K562 (cell line): ENCODE measurements around the gene HSD17B12. TPM values are rescaled to one million over a fixed set of nuclear protein-coding genes. Genes with fewer than 3 reads are reported as not detected.

Source experiments
- SMC3 ChIP-seq: conservative IDR thresholded peaks from 2 replicates; pipeline ENCODE4 v1.6.1; 2011; ENCODE audit warnings: low read depth, low read length, improper control_type of control experiment; ENCODE audit not compliant: insufficient read depth
- polyA plus RNA-seq, 8 experiments: library from polyadenylated mRNA; depleted of rRNA in 4 of 8; stranded (reverse) in 5 of 8; unstranded in 3 of 8; fragments of >200 nt; fragmentation: Nextera tagmentation in 2 of 8; fragmentation: Illumina TruSeq in 1 of 8; extraction: Ambion mirVana in 2 of 8; extraction: Trizol in 1 of 8; gene quantifications; 2 replicates each; pipeline versions ENCODE4 v1.2.1 to v1.2.3, GENCODE V29; 2011 to 2014; ENCODE audit warnings: inconsistent platforms in 1 of 8, missing spikeins in 1 of 8
- total RNA-seq, 7 experiments: library from RNA; depleted of rRNA in 6 of 7; stranded (reverse); fragments of >200 nt in 6 of 7; fragmentation: Illumina TruSeq in 2 of 7; extraction: Trizol in 2 of 7; gene quantifications; 2 replicates each; pipeline versions ENCODE4 v1.2.1 to v1.2.3, GENCODE V29; 2011 to 2021; ENCODE audit warnings: low replicate concordance in 1 of 7
- TF ChIP-seq, protein P1 (sequence below), 2 experiments: fragments of 450-650 bp; formaldehyde crosslinking in 1 of 2; IDR thresholded peaks; 2 replicates each; pipeline versions ENCODE4 v1.4.0 to v1.6.1; 2014 to 2020; ENCODE audit warnings: mild to moderate bottlenecking in 2 of 2, borderline replicate concordance in 1 of 2, low read depth in 1 of 2
- TF ChIP-seq, protein P2 (sequence below): fragments of 450-650 bp; IDR thresholded peaks from 2 replicates; pipeline ENCODE4 v1.7.1; 2018; ENCODE audit warnings: mild to moderate bottlenecking, low read depth; ENCODE audit not compliant: partially characterized antibody
- TF ChIP-seq, protein P3 (sequence below): fragments of 450-650 bp; formaldehyde crosslinking; IDR thresholded peaks from 2 replicates; pipeline ENCODE4 v1.4.0; 2020; ENCODE audit warnings: mild to moderate bottlenecking, moderate library complexity

The HSD17B12 gene
- total and polyA plus RNA-seq, 9 of the 15 experiments (the other 6 are each of a cell fraction or from before 2014, with no cell fraction given): 9.1 to 34.5 (median 23.3) TPM

DNA sequence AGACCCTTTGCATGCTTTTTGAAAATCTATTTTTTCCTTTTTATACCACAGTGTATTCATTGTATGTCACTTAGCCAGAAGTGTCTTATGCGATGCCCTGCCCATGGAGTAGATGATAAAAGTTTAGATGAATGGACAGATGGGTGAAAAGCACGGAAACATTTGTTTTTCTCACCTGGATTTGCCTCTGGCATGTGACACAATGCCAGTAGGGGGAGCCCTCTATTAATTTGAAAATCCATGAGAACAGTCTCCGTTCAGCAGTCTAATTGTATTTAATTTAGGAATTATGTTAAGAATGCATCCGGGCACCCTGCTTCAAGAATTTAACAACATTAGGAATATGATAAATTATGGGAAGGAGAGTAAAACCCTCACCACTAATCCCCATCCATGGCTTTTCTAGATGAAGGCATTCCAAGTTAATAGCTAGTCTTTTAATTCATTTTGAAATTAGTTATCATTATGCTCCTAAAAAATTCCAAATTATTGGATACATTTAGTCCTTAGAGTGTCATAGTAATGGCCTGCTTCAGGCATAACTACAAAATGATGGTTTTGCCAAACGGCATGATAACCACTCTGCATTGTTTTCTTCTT is 144.8 kb downstream of the HSD17B12 start (continued):
- TF ChIP-seq, protein P1, sequence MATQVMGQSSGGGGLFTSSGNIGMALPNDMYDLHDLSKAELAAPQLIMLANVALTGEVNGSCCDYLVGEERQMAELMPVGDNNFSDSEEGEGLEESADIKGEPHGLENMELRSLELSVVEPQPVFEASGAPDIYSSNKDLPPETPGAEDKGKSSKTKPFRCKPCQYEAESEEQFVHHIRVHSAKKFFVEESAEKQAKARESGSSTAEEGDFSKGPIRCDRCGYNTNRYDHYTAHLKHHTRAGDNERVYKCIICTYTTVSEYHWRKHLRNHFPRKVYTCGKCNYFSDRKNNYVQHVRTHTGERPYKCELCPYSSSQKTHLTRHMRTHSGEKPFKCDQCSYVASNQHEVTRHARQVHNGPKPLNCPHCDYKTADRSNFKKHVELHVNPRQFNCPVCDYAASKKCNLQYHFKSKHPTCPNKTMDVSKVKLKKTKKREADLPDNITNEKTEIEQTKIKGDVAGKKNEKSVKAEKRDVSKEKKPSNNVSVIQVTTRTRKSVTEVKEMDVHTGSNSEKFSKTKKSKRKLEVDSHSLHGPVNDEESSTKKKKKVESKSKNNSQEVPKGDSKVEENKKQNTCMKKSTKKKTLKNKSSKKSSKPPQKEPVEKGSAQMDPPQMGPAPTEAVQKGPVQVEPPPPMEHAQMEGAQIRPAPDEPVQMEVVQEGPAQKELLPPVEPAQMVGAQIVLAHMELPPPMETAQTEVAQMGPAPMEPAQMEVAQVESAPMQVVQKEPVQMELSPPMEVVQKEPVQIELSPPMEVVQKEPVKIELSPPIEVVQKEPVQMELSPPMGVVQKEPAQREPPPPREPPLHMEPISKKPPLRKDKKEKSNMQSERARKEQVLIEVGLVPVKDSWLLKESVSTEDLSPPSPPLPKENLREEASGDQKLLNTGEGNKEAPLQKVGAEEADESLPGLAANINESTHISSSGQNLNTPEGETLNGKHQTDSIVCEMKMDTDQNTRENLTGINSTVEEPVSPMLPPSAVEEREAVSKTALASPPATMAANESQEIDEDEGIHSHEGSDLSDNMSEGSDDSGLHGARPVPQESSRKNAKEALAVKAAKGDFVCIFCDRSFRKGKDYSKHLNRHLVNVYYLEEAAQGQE (IDR thresholded peaks at IDR 0.05; ENCODE audit: borderline replicate concordance): peak; percentile 32; the same call in 1 of the 2 replicates
- TF ChIP-seq, protein P1 (CRISPR knock-in tag; IDR thresholded peaks at IDR 0.05; ENCODE audit: low read depth): no peak
- TF ChIP-seq, protein P2, sequence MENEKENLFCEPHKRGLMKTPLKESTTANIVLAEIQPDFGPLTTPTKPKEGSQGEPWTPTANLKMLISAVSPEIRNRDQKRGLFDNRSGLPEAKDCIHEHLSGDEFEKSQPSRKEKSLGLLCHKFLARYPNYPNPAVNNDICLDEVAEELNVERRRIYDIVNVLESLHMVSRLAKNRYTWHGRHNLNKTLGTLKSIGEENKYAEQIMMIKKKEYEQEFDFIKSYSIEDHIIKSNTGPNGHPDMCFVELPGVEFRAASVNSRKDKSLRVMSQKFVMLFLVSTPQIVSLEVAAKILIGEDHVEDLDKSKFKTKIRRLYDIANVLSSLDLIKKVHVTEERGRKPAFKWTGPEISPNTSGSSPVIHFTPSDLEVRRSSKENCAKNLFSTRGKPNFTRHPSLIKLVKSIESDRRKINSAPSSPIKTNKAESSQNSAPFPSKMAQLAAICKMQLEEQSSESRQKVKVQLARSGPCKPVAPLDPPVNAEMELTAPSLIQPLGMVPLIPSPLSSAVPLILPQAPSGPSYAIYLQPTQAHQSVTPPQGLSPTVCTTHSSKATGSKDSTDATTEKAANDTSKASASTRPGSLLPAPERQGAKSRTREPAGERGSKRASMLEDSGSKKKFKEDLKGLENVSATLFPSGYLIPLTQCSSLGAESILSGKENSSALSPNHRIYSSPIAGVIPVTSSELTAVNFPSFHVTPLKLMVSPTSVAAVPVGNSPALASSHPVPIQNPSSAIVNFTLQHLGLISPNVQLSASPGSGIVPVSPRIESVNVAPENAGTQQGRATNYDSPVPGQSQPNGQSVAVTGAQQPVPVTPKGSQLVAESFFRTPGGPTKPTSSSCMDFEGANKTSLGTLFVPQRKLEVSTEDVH: no peak
- TF ChIP-seq, protein P3, sequence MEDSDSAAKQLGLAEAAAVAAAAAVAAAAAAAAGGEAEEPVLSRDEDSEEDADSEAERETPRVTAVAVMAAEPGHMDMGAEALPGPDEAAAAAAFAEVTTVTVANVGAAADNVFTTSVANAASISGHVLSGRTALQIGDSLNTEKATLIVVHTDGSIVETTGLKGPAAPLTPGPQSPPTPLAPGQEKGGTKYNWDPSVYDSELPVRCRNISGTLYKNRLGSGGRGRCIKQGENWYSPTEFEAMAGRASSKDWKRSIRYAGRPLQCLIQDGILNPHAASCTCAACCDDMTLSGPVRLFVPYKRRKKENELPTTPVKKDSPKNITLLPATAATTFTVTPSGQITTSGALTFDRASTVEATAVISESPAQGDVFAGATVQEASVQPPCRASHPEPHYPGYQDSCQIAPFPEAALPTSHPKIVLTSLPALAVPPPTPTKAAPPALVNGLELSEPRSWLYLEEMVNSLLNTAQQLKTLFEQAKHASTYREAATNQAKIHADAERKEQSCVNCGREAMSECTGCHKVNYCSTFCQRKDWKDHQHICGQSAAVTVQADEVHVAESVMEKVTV (CRISPR knock-in tag): peak; percentile 27; the same call in 1 of the 2 replicates
- TF ChIP-seq SMC3: peak; percentile 47
- TF ChIP-seq, all 486 proteins: peak for 5
